IMR-90 (cell line): ENCODE data around the gene G6PC2. TPM values are rescaled to one million over a fixed set of nuclear protein-coding genes. Genes with fewer than 3 reads are reported as not detected.

Experiments
- ATAC-seq: fragments of 200-7000 bp; cut with Tn5 transposase; 2 replicates; pipeline ENCODE4 v1.9.1; 2020; ENCODE audit warnings: low read depth, mild to moderate bottlenecking, moderate library complexity
- BruUV-seq: library from RNA; stranded (reverse); fragments of 400-500 nt; replicated peaks from 2 replicates; lab custom pipeline; 2021; lab: Mats Ljungman, UMichigan
- CTCF ChIA-PET: fragments of 300-600 bp; formaldehyde crosslinking; extraction: SDS; loops from one replicate; lab custom pipeline; 2021; ENCODE audit warnings: antibody characterized with exemption; lab: Yijun Ruan, JAX
- POLR2A ChIA-PET: fragments of 300-600 bp; sonication (Branson Sonifier 250); formaldehyde crosslinking; loops from one replicate; lab custom pipeline; 2022; ENCODE audit warnings: antibody characterized with exemption; ENCODE audit not compliant: unreplicated experiment; lab: Charles Lee
- DNase-seq: peaks from one replicate; pipeline ENCODE4 v3.0.0; 2013
- H2AFZ ChIP-seq: replicated peaks from 2 replicates; pipeline ENCODE3; 2013; ENCODE audit warnings: low read length, mild to moderate bottlenecking; ENCODE audit not compliant: poor library complexity
- H2AK5ac ChIP-seq: 2 replicates; pipeline ENCODE4 v1.6.1; 2013; ENCODE audit warnings: low read depth, low read length, inconsistent platforms
- H2AK9ac ChIP-seq: replicated peaks from 2 replicates; pipeline ENCODE3; 2013; ENCODE audit warnings: mild to moderate bottlenecking, low read depth, low read length, moderate library complexity; ENCODE audit not compliant: poor library complexity
- H2BK120ac ChIP-seq: 2 replicates; pipeline ENCODE4 v1.6.1; 2013; ENCODE audit warnings: low read depth, low read length, inconsistent platforms
- H2BK15ac ChIP-seq: 3 replicates; pipeline ENCODE4 v1.6.1; 2013; ENCODE audit warnings: low read depth, low read length, inconsistent platforms
- H2BK20ac ChIP-seq: 2 replicates; pipeline ENCODE4 v1.6.1; 2013; ENCODE audit warnings: low read depth, mild to moderate bottlenecking, inconsistent platforms, low read length, moderate library complexity
- H2BK5ac ChIP-seq: 2 replicates; pipeline ENCODE4 v1.6.1; 2013; ENCODE audit warnings: mild to moderate bottlenecking, low read depth, low read length, inconsistent platforms; ENCODE audit not compliant: poor library complexity, severe bottlenecking
- H3K14ac ChIP-seq: replicated peaks from 2 replicates; pipeline ENCODE4 v1.6.1; 2013; ENCODE audit warnings: low read depth, low read length, inconsistent platforms
- H3K18ac ChIP-seq: 2 replicates; pipeline ENCODE4 v1.6.1; 2013; ENCODE audit warnings: low read depth, low read length, control low read depth
- H3K23ac ChIP-seq: 2 replicates; pipeline ENCODE4 v1.6.1; 2013; ENCODE audit warnings: low read depth, low read length, inconsistent platforms
- H3K27ac ChIP-seq: 2 replicates; pipeline ENCODE4 v1.5.1; 2013; ENCODE audit warnings: mild to moderate bottlenecking, control low read depth, low read length; ENCODE audit not compliant: insufficient read depth
- H3K27me3 ChIP-seq: 2 replicates; pipeline ENCODE4 v1.6.1; 2013; ENCODE audit warnings: low read length; ENCODE audit not compliant: control insufficient read depth, insufficient read depth
- H3K36me3 ChIP-seq: 2 replicates; pipeline ENCODE4 v1.6.1; 2013; ENCODE audit warnings: low read length, mixed read lengths; ENCODE audit not compliant: control insufficient read depth, insufficient read depth
- H3K4ac ChIP-seq: 2 replicates; pipeline ENCODE4 v1.6.1; 2013; ENCODE audit warnings: low read depth, low read length, inconsistent platforms
- H3K4me1 ChIP-seq: 2 replicates; pipeline ENCODE4 v1.6.1; 2013; ENCODE audit warnings: low read length, mixed read lengths; ENCODE audit not compliant: control insufficient read depth, insufficient read depth
- H3K4me2 ChIP-seq: 2 replicates; pipeline ENCODE4 v1.6.1; 2013; ENCODE audit warnings: low read depth, mild to moderate bottlenecking, control low read depth, low read length, moderate library complexity
- H3K4me3 ChIP-seq: 2 replicates; pipeline ENCODE4 v1.5.1; 2013; ENCODE audit warnings: low read depth, mild to moderate bottlenecking, control low read depth, low read length, moderate library complexity; ENCODE audit not compliant: insufficient read depth
- H3K56ac ChIP-seq: 2 replicates; pipeline ENCODE4 v1.6.1; 2013; ENCODE audit warnings: low read length, inconsistent platforms; ENCODE audit not compliant: insufficient read depth; ENCODE audit errors: extremely low read depth
- H3K79me1 ChIP-seq, 2 experiments: 2 replicates each; pipeline ENCODE4 v1.6.1; 2013; ENCODE audit warnings: low read length in 2 of 2, inconsistent platforms in 1 of 2, low read depth in 1 of 2
- H3K9ac ChIP-seq: 2 replicates; pipeline ENCODE4 v1.6.1; 2013; ENCODE audit warnings: low read depth, low read length, control low read depth
- H3K9me1 ChIP-seq: 2 replicates; pipeline ENCODE4 v1.6.1; 2013; ENCODE audit warnings: low read length, inconsistent platforms; ENCODE audit not compliant: insufficient read depth
- H3K9me3 ChIP-seq: 2 replicates; pipeline ENCODE4 v1.6.1; 2013; ENCODE audit warnings: low read length; ENCODE audit not compliant: control insufficient read depth, insufficient read depth
- H4K20me1 ChIP-seq: 2 replicates; pipeline ENCODE4 v1.6.1; 2013; ENCODE audit warnings: low read length, inconsistent platforms; ENCODE audit not compliant: insufficient read depth
- H4K5ac ChIP-seq: 2 replicates; pipeline ENCODE4 v1.6.1; 2013; ENCODE audit warnings: mild to moderate bottlenecking, low read depth, low read length, control low read depth
- H4K8ac ChIP-seq, 2 experiments: 2 replicates each; pipeline ENCODE4 v1.6.1; 2013; ENCODE audit warnings: low read depth in 2 of 2, low read length in 2 of 2, control low read depth in 1 of 2, inconsistent platforms in 1 of 2
- H4K91ac ChIP-seq: 2 replicates; pipeline ENCODE4 v1.6.1; 2013; ENCODE audit warnings: low read depth, low read length, inconsistent platforms; ENCODE audit not compliant: insufficient read depth
- ELK1 ChIP-seq: fragments of 150-350 bp; IDR thresholded peaks from 2 replicates; pipeline ENCODE4 v1.6.1; 2016; ENCODE audit warnings: low read depth, mild to moderate bottlenecking, low read length, moderate library complexity, borderline replicate concordance
- POLR2A ChIP-seq: IDR thresholded peaks from 2 replicates; pipeline ENCODE4 v1.6.1; 2012; ENCODE audit warnings: mild to moderate bottlenecking, low read depth, low read length
- RCOR1 ChIP-seq: IDR thresholded peaks from 2 replicates; pipeline ENCODE4 v1.6.1; 2012; ENCODE audit warnings: mild to moderate bottlenecking, low read length, improper control_type of control experiment; ENCODE audit not compliant: insufficient replicate concordance
- SMC3 ChIP-seq: fragments of 150-350 bp; IDR thresholded peaks from 2 replicates; pipeline ENCODE4 v1.6.1; 2016; ENCODE audit warnings: low read depth, mild to moderate bottlenecking, antibody characterized with exemption, low read length, moderate library complexity
- WGBS, 2 experiments: methylation state at CpG; one replicate each; pipeline versions ENCODE4 v1.1.5 to v1.1.7; 2013; ENCODE audit warnings: missing lambda C conversion rate in 2 of 2; ENCODE audit not compliant: insufficient read length in 1 of 2; ENCODE audit errors: extremely low coverage in 2 of 2; 5-methylcytosine and 5-hydroxymethylcytosine counted together
- dilution Hi-C: fragments of 300-500 bp; cut with HindIII; formaldehyde crosslinking; loops from one replicate; pipeline ENCODE4 v1.14.3; 2018; ENCODE audit warnings: low sequenced_read_pairs; ENCODE audit not compliant: unreplicated experiment
- in situ Hi-C: fragments of 300-500 bp; cut with MboI; formaldehyde crosslinking; loops from 3 replicates; pipeline ENCODE4 v1.14.3; 2019; ENCODE audit warnings: low sequenced_read_pairs, inconsistent platforms, mixed read lengths
- intact Hi-C: fragments of 100-400 bp; cut with micrococcal nuclease; formaldehyde crosslinking; loops from 2 replicates; pipeline ENCODE4 v1.10.0; 2022
- polyA plus RNA-seq, 3 experiments: library from polyadenylated mRNA; depleted of rRNA; stranded (reverse); fragments of >200 nt; gene quantifications; 2 replicates each; pipeline ENCODE4 v1.2.3, GENCODE V29; 2012; ENCODE audit warnings: low replicate concordance in 1 of 3
- total RNA-seq: library from RNA; depleted of rRNA; stranded (reverse); fragments of >200 nt; gene quantifications from 2 replicates; pipeline ENCODE4 v1.2.3, GENCODE V29; 2012

The G6PC2 gene
- total and polyA plus RNA-seq, 2 of the 4 experiments (the other 2 are of a cell fraction), result not detected

GRCh38 chr2:168897449-168897848, 3.6 kb upstream of the G6PC2 start:
- Histone ChIP-seq H3K23ac (no peak overlapping the region), H3K18ac (no peak overlapping the region), H2AK5ac (no peak overlapping the region), H4K8ac (no peak overlapping the region), H2BK120ac (no peak overlapping the region), H3K9me1 (no peaks in the 10 kb centered on the region), H3K79me1 (no peaks in the 10 kb centered on the region), H3K36me3 (no peaks in the 10 kb centered on the region), H2BK20ac (no peak overlapping the region), H3K9me3 (no peaks in the 10 kb centered on the region), H3K4me1 (no peaks in the 10 kb centered on the region), H2BK15ac (no peak overlapping the region), H3K14ac (no peak overlapping the region), H3K9ac (no peak overlapping the region), H3K27me3 (0 out of 2 replicates have a peak, but pooled peaks cover 1% of the 10 kb centered on the region), H3K56ac (no peak overlapping the region), H3K4me2 (no peak overlapping the region), H3K4ac (no peak overlapping the region), H2AFZ (no peak overlapping the region), H3K4me3 (no peak overlapping the region), H3K27ac (no peak overlapping the region), H4K91ac (no peak overlapping the region), H4K20me1 (no peaks in the 10 kb centered on the region), H2BK5ac (no peak overlapping the region), H2AK9ac (no peak overlapping the region), H4K5ac (no peak overlapping the region)
- no CpG with 5 or more reads among the region's 1 CpG for WGBS, 2 experiments
- ChIA-PET POLR2A (no interaction called here), CTCF (no interaction called here)
- intact Hi-C loops (no loop called here), dilution Hi-C loops (no loop called here), in situ Hi-C loops (loop anchor here (25.0 kb wide), 1 partner anchor 760 kb away; no protein-coding TSS in a partner anchor)
- no peak for DNase-seq
- TF ChIP-seq SMC3 (no peak), RCOR1 (no peak), POLR2A (no peak), ELK1 (no peak)
- no TSS peak for BruUV-seq
- ATAC-seq, result no peak
